BE2C (cell line): ENCODE data around the gene SPINK6.

Experiments
- DNase-seq: peaks from one replicate; pipeline ENCODE4 v3.0.0-alpha.2; 2020
- H3K27me3 ChIP-seq: fragments of 250-450 bp; sonication (Bioruptor Pico); 2 replicates; pipeline ENCODE4 v1.5.1; 2020; ENCODE audit warnings: mild to moderate bottlenecking
- H3K36me3 ChIP-seq: fragments of 250-450 bp; sonication (Bioruptor Pico); 2 replicates; pipeline ENCODE4 v1.5.1; 2020; ENCODE audit warnings: mild to moderate bottlenecking
- H3K4me1 ChIP-seq: fragments of 250-450 bp; sonication (Bioruptor Pico); 2 replicates; pipeline ENCODE4 v1.5.1; 2020
- H3K4me3 ChIP-seq: 2 replicates; pipeline ENCODE4 v1.5.1; 2011; ENCODE audit warnings: low read depth, low read length
- H3K9me3 ChIP-seq: fragments of 250-450 bp; sonication (Bioruptor Pico); 2 replicates; pipeline ENCODE4 v1.5.1; 2020
- TF ChIP-seq, protein P1 (sequence below): IDR thresholded peaks from 2 replicates; pipeline ENCODE4 v1.5.1; 2012; ENCODE audit warnings: mild to moderate bottlenecking, low read depth, low read length

The SPINK6 gene

DNA sequence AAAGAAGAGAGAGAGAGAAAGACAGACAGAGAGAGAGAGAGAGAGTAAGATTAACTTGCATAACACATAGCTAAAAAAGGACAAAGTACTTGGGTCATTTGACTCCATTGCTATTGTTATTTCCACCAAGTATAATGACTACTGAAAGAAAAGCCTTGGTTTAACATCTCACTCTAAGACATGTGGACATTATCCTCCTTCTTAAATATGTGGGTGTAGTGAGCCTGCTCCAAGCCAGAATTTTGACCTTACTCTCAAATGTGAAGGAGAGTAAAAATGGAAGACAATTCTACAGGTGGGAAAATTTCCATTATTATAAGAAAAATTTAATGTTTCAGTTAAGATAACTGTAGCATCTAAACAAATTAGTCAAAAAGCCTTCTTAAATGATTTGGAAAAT lies 27.0 kb downstream of the SPINK6 start:
- TF ChIP-seq, protein P1, sequence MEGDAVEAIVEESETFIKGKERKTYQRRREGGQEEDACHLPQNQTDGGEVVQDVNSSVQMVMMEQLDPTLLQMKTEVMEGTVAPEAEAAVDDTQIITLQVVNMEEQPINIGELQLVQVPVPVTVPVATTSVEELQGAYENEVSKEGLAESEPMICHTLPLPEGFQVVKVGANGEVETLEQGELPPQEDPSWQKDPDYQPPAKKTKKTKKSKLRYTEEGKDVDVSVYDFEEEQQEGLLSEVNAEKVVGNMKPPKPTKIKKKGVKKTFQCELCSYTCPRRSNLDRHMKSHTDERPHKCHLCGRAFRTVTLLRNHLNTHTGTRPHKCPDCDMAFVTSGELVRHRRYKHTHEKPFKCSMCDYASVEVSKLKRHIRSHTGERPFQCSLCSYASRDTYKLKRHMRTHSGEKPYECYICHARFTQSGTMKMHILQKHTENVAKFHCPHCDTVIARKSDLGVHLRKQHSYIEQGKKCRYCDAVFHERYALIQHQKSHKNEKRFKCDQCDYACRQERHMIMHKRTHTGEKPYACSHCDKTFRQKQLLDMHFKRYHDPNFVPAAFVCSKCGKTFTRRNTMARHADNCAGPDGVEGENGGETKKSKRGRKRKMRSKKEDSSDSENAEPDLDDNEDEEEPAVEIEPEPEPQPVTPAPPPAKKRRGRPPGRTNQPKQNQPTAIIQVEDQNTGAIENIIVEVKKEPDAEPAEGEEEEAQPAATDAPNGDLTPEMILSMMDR = no peak
- H3K4me3 ChIP-seq = no peak overlapping the region
- H3K36me3 ChIP-seq = no peaks in the 10 kb centered on the region; the same call in 1 of the 2 replicates
- H3K4me1 ChIP-seq = no peaks in the 10 kb centered on the region
- H3K27me3 ChIP-seq = no peaks in the 10 kb centered on the region
- DNase-seq = no peak
- no peaks in the 10 kb centered on the region for H3K9me3 ChIP-seq

DNA sequence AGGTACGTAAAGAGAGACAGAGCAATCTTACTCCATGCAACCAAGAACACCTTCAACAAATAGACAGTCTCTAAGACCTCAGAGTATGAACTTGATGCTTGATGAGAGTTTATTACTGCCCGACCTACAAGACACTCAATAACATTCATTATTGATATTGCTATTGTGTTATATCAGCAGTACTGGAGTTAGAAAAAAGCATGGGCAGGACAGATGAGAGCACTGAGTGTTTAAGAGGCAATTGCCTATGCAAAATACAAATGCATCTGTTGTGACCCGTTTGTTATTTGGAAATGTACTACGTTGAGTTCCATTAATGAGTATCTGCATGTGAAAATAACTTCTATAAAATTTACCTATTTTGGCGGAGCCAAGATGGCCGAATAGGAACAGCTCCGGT lies 27.4 kb downstream of the SPINK6 start:
- no peaks in the 10 kb centered on the region for H3K9me3 ChIP-seq
- no peaks in the 10 kb centered on the region; the same call in 1 of the 2 replicates for H3K36me3 ChIP-seq
- TF ChIP-seq, protein P1 = no peak
- H3K4me3 ChIP-seq = no peak overlapping the region
- no peaks in the 10 kb centered on the region for H3K4me1 ChIP-seq
- H3K27me3 ChIP-seq = no peaks in the 10 kb centered on the region
- no peak for DNase-seq

DNA sequence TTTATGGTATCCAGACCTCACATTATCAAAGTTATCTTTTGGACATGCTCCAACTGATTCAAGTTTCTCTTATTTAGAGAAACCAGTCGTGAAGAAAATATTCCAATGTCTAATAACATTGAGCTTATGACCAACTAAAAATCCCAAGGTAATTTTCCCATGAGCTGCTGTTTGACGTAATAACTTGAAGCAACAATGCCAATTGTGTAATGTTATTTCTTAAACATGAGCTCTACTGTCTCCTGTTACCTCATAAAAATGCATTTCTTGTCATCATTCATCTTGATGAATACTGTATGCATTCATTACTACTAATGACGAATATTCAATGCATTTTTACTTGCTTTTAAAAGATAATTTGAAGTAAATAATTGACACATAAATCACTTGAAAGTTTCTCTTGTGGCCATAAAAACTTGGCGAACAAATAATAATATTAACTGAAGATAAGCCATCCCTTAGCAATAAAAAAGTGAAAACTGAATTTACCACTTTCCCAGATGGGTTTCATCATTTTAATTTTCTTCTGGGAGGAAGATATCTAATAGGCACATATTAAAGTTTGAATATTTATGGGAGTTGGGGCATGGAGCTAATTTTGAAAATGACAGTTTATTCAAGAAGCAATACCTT lies 35.1 kb downstream of the SPINK6 start:
- no peak for DNase-seq
- TF ChIP-seq, protein P1 = no peak
- Histone ChIP-seq H3K9me3 (no peaks in the 10 kb centered on the region), H3K4me3 (no peak overlapping the region), H3K4me1 (no peaks in the 10 kb centered on the region), H3K36me3 (no peaks in the 10 kb centered on the region), H3K27me3 (peaks cover 5% of the 10 kb centered on the region; the same call in 1 of the 2 replicates)

DNA sequence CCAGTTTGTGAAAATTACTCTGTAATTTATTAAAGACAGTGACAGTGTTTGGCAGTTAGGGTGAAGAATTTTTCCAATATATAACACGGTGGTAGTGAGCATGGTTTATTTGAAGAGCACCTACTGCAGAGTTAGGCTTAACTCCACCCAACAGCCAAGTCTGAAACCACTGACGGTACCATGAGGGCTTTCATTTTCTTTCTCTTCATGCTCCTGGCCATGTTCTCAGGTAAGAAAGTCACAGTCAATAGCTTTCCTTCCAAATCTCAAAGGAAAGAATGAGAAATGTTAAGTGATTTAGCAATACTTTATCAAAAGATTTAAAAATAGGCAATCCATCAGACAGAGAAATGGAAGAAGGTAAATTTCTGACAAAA lies 35.6 kb downstream of the SPINK6 start, which contains the start of gene MARCOL:
Gene MARCOL (plus strand): TSS at position 108 of the 377 bp plus-strand sequence. CDS start 73 bp downstream, at position 181.
- no peaks in the 10 kb centered on the region for H3K36me3 ChIP-seq
- peaks cover 5% of the 10 kb centered on the region; the same call in 1 of the 2 replicates for H3K27me3 ChIP-seq
- H3K4me1 ChIP-seq = no peaks in the 10 kb centered on the region
- TF ChIP-seq, protein P1 = no peak
- H3K9me3 ChIP-seq = no peaks in the 10 kb centered on the region
- H3K4me3 ChIP-seq = no peak within 1 kb of the TSS
- no peak for DNase-seq

DNA sequence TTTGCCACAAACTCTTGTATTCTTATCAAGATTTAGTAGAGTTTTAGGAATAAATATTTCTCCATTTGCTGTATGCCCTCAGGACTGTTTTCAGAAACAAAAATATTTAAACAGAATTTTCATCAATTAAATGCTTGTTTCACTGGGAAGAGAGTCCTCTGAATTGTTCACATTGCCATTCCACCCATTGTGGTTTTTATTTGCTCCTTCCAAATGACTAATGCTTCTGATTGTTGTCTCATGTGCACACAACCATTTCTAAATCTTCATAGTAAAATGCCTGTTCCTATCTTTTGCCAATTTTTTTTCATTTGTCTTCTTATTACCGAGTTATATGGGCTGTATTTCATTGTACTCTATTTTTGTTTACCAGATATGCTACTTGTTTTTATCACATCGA lies 46.1 kb downstream of the SPINK6 start:
- TF ChIP-seq, protein P1 = no peak
- H3K27me3 ChIP-seq = no peaks in the 10 kb centered on the region
- no peaks in the 10 kb centered on the region for H3K4me1 ChIP-seq
- no peak overlapping the region for H3K4me3 ChIP-seq
- no peaks in the 10 kb centered on the region for H3K9me3 ChIP-seq
- no peaks in the 10 kb centered on the region for H3K36me3 ChIP-seq
- no peak for DNase-seq

DNA sequence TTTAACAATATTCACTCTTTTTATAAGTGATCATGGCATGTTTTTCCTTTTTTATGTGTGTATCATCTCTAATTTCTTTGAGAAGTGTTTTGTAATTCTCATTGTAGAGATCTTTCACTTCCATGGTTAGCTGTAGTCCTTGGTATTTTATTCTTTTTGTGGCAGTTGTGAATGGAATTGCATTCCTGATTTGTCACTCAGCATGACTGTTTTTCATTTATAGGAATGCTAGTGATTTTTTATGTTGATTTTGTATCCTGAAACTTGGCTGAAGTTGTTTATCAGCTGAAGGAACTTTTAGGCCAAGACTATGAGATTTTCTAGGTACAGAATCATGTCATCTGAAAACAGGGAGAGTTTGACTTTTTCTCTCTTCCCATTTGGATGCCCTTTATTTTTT lies 52.6 kb downstream of the SPINK6 start:
- no peak for DNase-seq
- Histone ChIP-seq H3K9me3 (no peaks in the 10 kb centered on the region), H3K4me1 (no peaks in the 10 kb centered on the region), H3K36me3 (no peaks in the 10 kb centered on the region), H3K27me3 (no peaks in the 10 kb centered on the region), H3K4me3 (no peak overlapping the region)
- TF ChIP-seq, protein P1 = no peak
